ENCODE measurements around the gene CFD. TPM values are rescaled to one million over a fixed set of nuclear protein-coding genes. Genes with fewer than 3 reads are reported as not detected.
"Not testable (repeated sequence)": the region's sequence is repeated elsewhere in the genome, so short reads cannot be mapped to it uniquely, and the experiment has no call there.

The CFD gene
- polyA plus RNA-seq, 3 donors = 146 to 2,068 (median 706) TPM

GRCh38 chr19:848386-848921 lies 11.0 kb upstream of the CFD start:
- peak overlapping the region; percentile 40 for H3K27ac ChIP-seq (ENCODE audit: low read depth, low read length)
- WGBS, 3 donors = 25 to 38% (median 26%) methylated on average over 12 of the region's 12 CpGs

DNA sequence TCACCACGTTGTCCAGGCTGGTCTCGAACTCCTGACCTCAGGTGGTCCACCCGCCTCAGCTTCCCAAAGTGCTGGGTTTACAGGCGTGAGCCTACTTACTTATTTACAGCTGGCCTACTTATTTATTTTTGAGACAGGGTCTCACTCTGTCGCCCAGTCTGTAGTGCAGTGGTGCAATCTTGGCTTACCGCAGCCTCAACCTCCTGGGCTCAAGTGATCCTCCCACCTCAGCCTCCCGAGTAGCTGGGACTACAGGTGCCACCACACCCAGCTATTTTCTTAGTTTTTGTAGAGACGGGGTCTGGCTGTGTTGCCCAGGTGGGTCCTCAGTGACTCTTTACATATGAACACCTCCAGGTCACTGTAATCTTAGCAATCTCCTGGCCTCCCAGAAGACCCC lies 10.3 kb upstream of the CFD start:
- WGBS, 3 donors = 70 to 86% (median 72%) methylated on average over 8 of the region's 8 CpGs
- H3K27ac ChIP-seq (ENCODE audit: low read depth, low read length) = not testable (repeated sequence)

DNA sequence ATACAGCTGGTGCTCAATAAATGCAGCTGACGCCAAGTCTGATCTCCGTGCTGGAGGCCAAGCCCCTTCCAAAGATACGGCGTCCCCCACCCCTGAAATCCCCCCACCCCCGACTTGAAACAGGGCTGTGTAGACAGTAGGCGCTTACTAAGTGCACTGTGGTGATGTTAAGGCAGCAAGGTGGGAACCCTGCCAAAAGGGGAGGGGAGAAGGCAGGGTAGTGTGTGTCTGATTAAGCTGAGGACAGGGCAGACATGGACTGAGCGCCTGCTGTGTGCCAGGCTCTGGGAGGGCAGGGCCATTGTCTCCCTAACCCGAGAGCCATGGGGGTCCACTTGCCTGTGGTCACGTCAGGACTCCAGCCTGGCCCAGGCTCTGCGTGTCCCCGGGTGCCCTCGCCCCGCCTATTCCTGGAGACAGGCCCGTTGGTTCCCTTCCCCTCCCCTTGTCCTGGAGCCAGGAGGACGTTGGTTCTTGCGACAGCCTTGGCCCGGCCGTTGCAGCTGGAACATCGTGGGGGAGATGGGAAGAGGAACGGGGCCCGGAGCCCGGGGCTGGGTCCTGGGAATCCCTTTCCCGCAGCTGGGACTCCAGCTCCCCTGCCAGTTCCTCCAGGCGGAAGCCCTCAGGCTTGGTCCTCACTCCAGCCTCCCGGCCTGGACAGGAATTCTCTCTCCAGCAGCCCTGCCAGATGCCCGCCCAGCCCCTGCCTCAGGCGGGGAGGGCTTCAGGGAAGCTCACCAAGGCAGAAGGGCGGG lies 9.1 kb upstream of the CFD start:
- peak overlapping the region; percentile 65 for H3K27ac ChIP-seq (ENCODE audit: low read depth, low read length)
- 14 to 19% (median 18%) methylated on average over 27 to 28 of the region's 28 CpGs for WGBS, 3 donors

DNA sequence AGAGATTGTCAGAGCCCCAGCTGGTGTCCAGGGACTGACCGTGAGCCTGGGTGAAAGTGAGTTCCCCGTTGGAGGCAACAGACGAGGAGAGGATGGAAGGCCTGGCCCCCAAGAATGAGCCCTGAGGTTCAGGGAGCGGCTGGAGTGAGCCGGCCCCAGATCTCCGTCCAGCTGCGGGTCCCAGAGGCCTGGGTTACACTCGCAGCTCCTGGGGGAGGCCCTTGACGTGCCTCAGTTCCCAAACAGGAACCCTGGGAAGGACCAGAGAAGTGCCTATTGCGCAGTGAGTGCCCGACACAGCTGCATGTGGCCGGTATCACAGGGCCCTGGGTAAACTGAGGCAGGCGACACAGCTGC lies 8.5 kb upstream of the CFD start:
- WGBS, 3 donors = 24 to 43% (median 25%) methylated on average over 12 to 13 of the region's 13 CpGs
- no peak overlapping the region for H3K27ac ChIP-seq (ENCODE audit: low read depth, low read length)

GRCh38 chr19:852136-853013 lies 7.1 kb upstream of the CFD start, which contains the start of gene ELANE:
TSS of gene ELANE (plus strand) at chr19:852303. CDS start at chr19:852329, 26 bp downstream.
- H3K27ac ChIP-seq (ENCODE audit: low read depth, low read length) = no peak within 1 kb of the TSS
- WGBS, 3 donors = 45 to 63% (median 54%) methylated on average over 51 to 55 of the region's 55 CpGs

- WGBS, 3 donors = 23 to 29% (median 23%) methylated on average over 51 to 67 of the region's 67 CpGs
- H3K27ac ChIP-seq (ENCODE audit: low read depth, low read length) = no peak overlapping the region
These were observed 6.4 kb upstream of the CFD start for GRCh38 chr19:853014-853585.

- 63 to 69% (median 67%) methylated on average over 10 to 11 of the region's 17 CpGs for WGBS, 3 donors
- not testable (repeated sequence) for H3K27ac ChIP-seq (ENCODE audit: low read depth, low read length)
These were observed 5.7 kb upstream of the CFD start for GRCh38 chr19:853614-854220.

- 71 to 82% (median 75%) methylated on average over 6 of the region's 6 CpGs for WGBS, 3 donors
These were observed 4.9 kb upstream of the CFD start for GRCh38 chr19:854549-854948.

DNA sequence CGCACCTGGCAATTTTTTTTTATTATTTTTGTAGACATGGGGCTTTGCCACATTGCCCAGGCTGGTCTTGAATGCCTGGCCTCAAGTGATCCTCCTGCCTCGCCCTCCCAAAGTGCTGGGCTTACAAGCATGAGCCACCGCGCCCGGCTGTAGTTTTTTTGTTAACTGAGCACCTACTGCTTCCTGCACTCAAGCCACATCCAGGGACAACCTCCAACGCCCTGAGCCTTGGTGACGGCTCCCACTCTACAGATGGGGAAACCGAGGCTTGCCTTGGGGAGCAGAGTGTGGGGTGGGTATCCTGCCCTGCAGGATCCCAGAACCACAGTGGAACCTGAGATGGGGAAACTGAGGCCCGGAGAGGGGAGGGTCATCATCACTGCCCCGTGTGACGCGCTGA lies 4.3 kb upstream of the CFD start:
- H3K27ac ChIP-seq (ENCODE audit: low read depth, low read length) = no peak overlapping the region
- 79 to 85% (median 84%) methylated on average over 12 of the region's 12 CpGs for WGBS, 3 donors

More at GRCh38 chr19:854549-854948, 4.9 kb upstream of the CFD start:
- H3K27ac ChIP-seq (ENCODE audit: low read depth, low read length) = no peak overlapping the region

DNA sequence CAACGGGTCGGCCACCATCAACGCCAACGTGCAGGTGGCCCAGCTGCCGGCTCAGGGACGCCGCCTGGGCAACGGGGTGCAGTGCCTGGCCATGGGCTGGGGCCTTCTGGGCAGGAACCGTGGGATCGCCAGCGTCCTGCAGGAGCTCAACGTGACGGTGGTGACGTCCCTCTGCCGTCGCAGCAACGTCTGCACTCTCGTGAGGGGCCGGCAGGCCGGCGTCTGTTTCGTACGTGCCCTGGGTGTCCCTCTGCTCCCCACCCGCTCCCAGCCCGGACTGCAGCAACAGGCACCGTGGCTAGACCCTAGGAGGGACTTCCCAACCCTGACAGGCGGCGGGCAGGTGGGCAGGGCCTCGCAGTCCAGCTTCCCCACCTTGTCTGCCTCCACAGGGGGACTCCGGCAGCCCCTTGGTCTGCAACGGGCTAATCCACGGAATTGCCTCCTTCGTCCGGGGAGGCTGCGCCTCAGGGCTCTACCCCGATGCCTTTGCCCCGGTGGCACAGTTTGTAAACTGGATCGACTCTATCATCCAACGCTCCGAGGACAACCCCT lies 3.8 kb upstream of the CFD start:
- no peak overlapping the region for H3K27ac ChIP-seq (ENCODE audit: low read depth, low read length)
- WGBS, 3 donors = 69% methylated on average over 36 to 40 of the region's 40 CpGs

GRCh38 chr19:858284-858683 lies 1.2 kb upstream of the CFD start:
- no peak overlapping the region for H3K27ac ChIP-seq (ENCODE audit: low read depth, low read length)
- 75 to 79% (median 78%) methylated on average over 9 of the region's 9 CpGs for WGBS, 3 donors

GRCh38 chr19:861141-861755 lies 1.8 kb downstream of the CFD start:
- 56 to 60% (median 59%) methylated on average over 27 to 31 of the region's 35 CpGs for WGBS, 3 donors

GRCh38 chr19:861756-862580 lies 2.5 kb downstream of the CFD start:
- no peak overlapping the region for H3K27ac ChIP-seq (ENCODE audit: low read depth, low read length)
- 21 to 25% (median 24%) methylated on average over 52 to 60 of the region's 60 CpGs for WGBS, 3 donors

More at GRCh38 chr19:861141-861755, 1.8 kb downstream of the CFD start:
- H3K27ac ChIP-seq (ENCODE audit: low read depth, low read length) = no peak overlapping the region

DNA sequence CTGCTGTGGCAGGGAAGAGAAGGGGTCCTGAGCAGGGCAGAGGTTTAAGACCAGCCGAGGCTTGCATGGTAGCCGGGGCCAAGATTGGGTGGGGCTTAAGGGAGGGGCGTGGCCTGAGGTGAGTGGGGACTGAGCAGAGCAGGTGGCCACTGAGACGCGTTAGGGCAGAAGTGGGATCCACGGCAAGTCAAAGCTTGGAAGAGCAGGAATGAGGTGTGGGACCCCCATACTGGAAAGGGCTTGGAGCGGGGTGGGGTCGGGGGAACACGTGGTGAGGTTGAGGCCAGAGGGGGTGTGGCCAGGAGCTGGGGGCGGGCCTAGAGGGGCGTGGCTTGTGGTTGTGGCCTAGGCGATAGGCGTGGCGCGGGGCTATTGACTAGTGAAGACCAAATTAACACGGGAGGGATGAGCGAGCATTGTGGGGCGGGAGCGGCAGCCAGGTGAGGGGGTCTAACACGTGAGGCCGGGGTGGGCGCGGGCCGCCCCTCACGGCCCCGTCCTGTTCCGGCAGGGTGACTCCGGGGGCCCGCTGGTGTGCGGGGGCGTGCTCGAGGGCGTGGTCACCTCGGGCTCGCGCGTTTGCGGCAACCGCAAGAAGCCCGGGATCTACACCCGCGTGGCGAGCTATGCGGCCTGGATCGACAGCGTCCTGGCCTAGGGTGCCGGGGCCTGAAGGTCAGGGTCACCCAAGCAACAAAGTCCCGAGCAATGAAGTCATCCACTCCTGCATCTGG lies 3.3 kb downstream of the CFD start:
- H3K27ac ChIP-seq (ENCODE audit: low read depth, low read length) = no peak overlapping the region
- 23 to 34% (median 26%) methylated on average over 45 to 48 of the region's 48 CpGs for WGBS, 3 donors

DNA sequence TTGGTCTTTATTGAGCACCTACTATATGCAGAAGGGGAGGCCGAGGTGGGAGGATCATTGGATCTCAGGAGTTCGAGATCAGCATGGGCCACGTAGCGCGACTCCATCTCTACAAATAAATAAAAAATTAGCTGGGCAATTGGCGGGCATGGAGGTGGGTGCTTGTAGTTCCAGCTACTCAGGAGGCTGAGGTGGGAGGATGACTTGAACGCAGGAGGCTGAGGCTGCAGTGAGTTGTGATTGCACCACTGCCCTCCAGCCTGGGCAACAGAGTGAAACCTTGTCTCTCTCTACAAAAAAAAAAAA lies 3.8 kb downstream of the CFD start:
- 63 to 81% (median 78%) methylated on average over 7 of the region's 7 CpGs for whole genome bisulfite sequencing, 3 donors
- no peak overlapping the region for H3K27ac ChIP-seq (ENCODE audit: low read depth, low read length)

DNA sequence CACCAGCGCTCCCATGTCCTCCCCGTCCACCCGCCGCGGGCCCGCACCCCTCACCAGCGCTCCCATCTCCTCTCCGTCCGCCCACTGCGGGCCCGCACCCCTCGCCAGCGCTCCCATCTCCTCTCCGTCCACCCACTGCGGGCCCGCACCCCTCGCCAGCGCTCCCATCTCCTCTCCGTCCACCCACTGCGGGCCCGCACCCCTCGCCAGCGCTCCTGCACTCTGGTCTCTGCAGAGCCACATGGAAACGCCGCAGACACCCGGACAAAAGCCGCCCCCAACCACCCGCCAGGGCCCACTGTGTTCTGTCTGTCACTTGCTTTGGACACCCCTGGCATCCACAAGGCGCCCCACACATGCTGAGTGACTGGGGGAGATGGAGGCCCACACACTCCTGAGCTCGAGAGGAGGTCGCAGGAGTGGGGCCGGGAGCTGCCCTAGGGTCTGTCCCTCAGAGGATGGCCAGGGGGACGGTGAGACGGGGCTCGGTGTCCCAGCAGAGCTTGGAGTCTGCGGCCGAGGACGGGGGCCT lies 7.4 kb downstream of the CFD start:
- 81 to 87% (median 82%) methylated on average over 29 to 37 of the region's 38 CpGs for WGBS, 3 donors
- H3K27ac ChIP-seq (ENCODE audit: low read depth, low read length) = no peak overlapping the region

Data from adipose tissue (tissue), 3 donors.